ENCODE measurements around the gene CPS1.

Gene CPS1

DNA sequence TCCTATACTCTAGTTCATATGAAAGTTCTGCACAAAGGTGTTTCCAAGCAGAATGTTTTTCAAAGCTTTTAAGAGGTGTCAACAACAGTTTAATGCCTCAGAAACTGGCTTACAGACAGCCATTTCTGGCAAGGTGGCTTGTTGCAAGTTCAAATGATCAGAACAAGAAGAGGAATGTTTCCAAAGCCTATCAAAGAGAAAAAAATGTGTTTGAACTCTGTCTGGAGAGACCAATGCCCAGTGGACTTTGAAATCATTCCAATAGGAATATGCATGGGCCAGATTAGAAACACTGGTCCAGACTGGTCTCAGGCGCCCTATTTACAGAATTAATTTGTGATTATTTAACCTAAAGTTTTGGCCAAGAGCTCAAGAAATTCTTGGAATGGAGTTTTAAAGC, 106.2 kb downstream of the CPS1 start:
- H3K9me3 Mint-ChIP-seq: peaks cover 12% of the 10 kb centered on the region
- no peaks in the 10 kb centered on the region for H3K4me1 Mint-ChIP-seq (ENCODE audit: low read depth)
- no peak overlapping the region for H3K4me3 Mint-ChIP-seq
- no peaks in the 10 kb centered on the region for H3K27me3 Mint-ChIP-seq
- no peaks in the 10 kb centered on the region for H3K36me3 Mint-ChIP-seq (ENCODE audit: low read depth)
- H3K27ac Mint-ChIP-seq: no peak overlapping the region

DNA sequence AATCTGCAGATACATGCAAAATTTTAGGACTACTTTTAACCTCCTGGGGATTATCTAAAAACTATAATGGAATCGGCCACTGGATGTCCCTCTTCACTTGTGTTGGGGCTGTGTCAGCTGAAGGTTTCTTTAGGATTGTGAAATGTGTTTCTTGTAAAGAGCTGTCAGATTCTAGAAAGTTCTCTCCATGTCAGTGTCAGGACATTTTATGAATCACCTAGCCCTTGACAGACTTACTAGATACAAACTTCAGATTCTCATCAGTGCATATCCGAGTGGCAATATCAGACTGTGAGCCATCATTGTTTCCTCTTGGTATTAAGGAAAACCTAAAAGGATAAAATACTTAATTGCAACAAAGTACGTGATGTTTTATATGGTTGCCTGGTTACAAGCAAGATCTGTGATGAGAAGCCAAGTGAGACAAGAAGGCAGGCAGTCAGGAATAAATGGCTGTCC, 107.3 kb downstream of the CPS1 start:
- no peaks in the 10 kb centered on the region for H3K36me3 Mint-ChIP-seq (ENCODE audit: low read depth)
- H3K4me3 Mint-ChIP-seq: no peak overlapping the region
- H3K9me3 Mint-ChIP-seq: peaks cover 12% of the 10 kb centered on the region
- no peaks in the 10 kb centered on the region for H3K4me1 Mint-ChIP-seq (ENCODE audit: low read depth)
- no peaks in the 10 kb centered on the region for H3K27me3 Mint-ChIP-seq
- no peak overlapping the region for H3K27ac Mint-ChIP-seq

GRCh38 chr2:210667711-210668110, 111.3 kb downstream of the CPS1 start:
- Mint-ChIP-seq H3K4me1 (ENCODE audit: low read depth) (no peaks in the 10 kb centered on the region), H3K36me3 (ENCODE audit: low read depth) (no peaks in the 10 kb centered on the region), H3K27ac (no peak overlapping the region), H3K9me3 (no peaks in the 10 kb centered on the region), H3K4me3 (no peak overlapping the region), H3K27me3 (no peaks in the 10 kb centered on the region)

GRCh38 chr2:210671065-210671464, 114.7 kb downstream of the CPS1 start:
- H3K36me3 Mint-ChIP-seq (ENCODE audit: low read depth): no peaks in the 10 kb centered on the region
- no peaks in the 10 kb centered on the region for H3K9me3 Mint-ChIP-seq
- H3K4me1 Mint-ChIP-seq (ENCODE audit: low read depth): no peaks in the 10 kb centered on the region
- H3K27ac Mint-ChIP-seq: no peak overlapping the region
- no peak overlapping the region for H3K4me3 Mint-ChIP-seq
- H3K27me3 Mint-ChIP-seq: no peaks in the 10 kb centered on the region

DNA sequence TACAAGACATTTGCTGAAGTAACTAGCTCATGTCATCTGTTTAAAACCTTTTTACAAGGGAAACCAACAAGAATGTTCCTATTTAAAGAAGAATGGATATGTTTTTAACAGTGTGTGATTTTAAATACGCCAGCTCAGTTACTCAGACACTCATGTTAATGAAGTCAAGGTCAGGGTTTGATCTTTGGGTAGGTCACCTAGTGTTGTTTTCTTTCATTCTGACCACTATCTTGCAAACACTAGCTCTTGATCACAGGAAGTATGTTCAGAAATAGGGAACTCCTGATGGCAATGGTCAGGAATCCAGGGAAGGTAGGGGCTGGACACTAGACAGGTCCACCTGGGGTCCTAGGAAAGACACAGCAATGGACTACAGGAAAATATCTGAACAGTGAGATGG, 116.7 kb downstream of the CPS1 start:
- Mint-ChIP-seq H3K27ac (no peak overlapping the region), H3K36me3 (ENCODE audit: low read depth) (no peaks in the 10 kb centered on the region), H3K4me3 (no peak overlapping the region), H3K4me1 (ENCODE audit: low read depth) (no peaks in the 10 kb centered on the region), H3K27me3 (no peaks in the 10 kb centered on the region), H3K9me3 (no peaks in the 10 kb centered on the region)

GRCh38 chr2:210676067-210676466, 119.7 kb downstream of the CPS1 start:
- H3K36me3 Mint-ChIP-seq (ENCODE audit: low read depth): no peaks in the 10 kb centered on the region
- no peak overlapping the region for H3K4me3 Mint-ChIP-seq
- no peaks in the 10 kb centered on the region for H3K9me3 Mint-ChIP-seq
- no peaks in the 10 kb centered on the region for H3K27me3 Mint-ChIP-seq
- H3K4me1 Mint-ChIP-seq (ENCODE audit: low read depth): no peaks in the 10 kb centered on the region
- no peak overlapping the region for H3K27ac Mint-ChIP-seq

- H3K9me3 Mint-ChIP-seq: no peaks in the 10 kb centered on the region
- no peaks in the 10 kb centered on the region for H3K4me1 Mint-ChIP-seq (ENCODE audit: low read depth)
- no peak overlapping the region for H3K27ac Mint-ChIP-seq
- no peaks in the 10 kb centered on the region for H3K27me3 Mint-ChIP-seq
- no peaks in the 10 kb centered on the region for H3K36me3 Mint-ChIP-seq (ENCODE audit: low read depth)
- no peak overlapping the region for H3K4me3 Mint-ChIP-seq
These were observed 125.1 kb downstream of the CPS1 start for GRCh38 chr2:210681491-210681890.

GRCh38 chr2:210686401-210686800, 130.0 kb downstream of the CPS1 start:
- Mint-ChIP-seq H3K27ac (no peak overlapping the region), H3K27me3 (no peaks in the 10 kb centered on the region), H3K4me1 (ENCODE audit: low read depth) (no peaks in the 10 kb centered on the region), H3K9me3 (no peaks in the 10 kb centered on the region), H3K36me3 (ENCODE audit: low read depth) (no peaks in the 10 kb centered on the region), H3K4me3 (no peak overlapping the region)

GRCh38 chr2:210687786-210688470, 131.5 kb downstream of the CPS1 start:
- Mint-ChIP-seq H3K36me3 (ENCODE audit: low read depth) (no peaks in the 10 kb centered on the region), H3K27ac (no peak overlapping the region), H3K27me3 (no peaks in the 10 kb centered on the region), H3K9me3 (no peaks in the 10 kb centered on the region), H3K4me3 (no peak overlapping the region), H3K4me1 (ENCODE audit: low read depth) (no peaks in the 10 kb centered on the region)

- H3K27me3 Mint-ChIP-seq: no peaks in the 10 kb centered on the region
- no peak overlapping the region for H3K27ac Mint-ChIP-seq
- H3K36me3 Mint-ChIP-seq (ENCODE audit: low read depth): no peaks in the 10 kb centered on the region
- H3K4me3 Mint-ChIP-seq: no peak overlapping the region
- H3K4me1 Mint-ChIP-seq (ENCODE audit: low read depth): no peaks in the 10 kb centered on the region
- no peaks in the 10 kb centered on the region for H3K9me3 Mint-ChIP-seq
These were observed 151.5 kb downstream of the CPS1 start for GRCh38 chr2:210707900-210708299.

DNA sequence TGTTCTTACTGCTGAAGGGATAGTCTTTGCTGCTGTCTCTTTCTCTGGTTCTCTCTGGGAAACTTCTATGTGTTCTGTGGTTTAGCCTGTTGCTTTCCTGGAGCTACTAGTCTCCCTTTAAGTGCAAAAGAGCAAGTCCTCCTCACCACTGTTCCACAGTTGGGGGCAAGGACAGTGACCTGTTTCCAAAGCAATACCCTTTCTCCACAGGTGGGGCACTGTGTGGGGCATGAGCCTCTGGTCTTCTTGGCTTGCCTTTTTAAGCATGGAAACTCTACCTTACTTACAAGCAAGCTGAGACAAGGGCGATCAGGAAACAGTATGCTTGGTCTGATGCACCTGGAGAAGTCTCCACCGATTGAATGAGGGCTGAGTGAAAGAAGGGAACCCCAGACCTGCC, 156.7 kb downstream of the CPS1 start:
- no peak overlapping the region for H3K27ac Mint-ChIP-seq
- H3K4me3 Mint-ChIP-seq: no peak overlapping the region
- no peaks in the 10 kb centered on the region for H3K36me3 Mint-ChIP-seq (ENCODE audit: low read depth)
- H3K4me1 Mint-ChIP-seq (ENCODE audit: low read depth): no peaks in the 10 kb centered on the region
- no peaks in the 10 kb centered on the region for H3K27me3 Mint-ChIP-seq
- H3K9me3 Mint-ChIP-seq: no peaks in the 10 kb centered on the region

DNA sequence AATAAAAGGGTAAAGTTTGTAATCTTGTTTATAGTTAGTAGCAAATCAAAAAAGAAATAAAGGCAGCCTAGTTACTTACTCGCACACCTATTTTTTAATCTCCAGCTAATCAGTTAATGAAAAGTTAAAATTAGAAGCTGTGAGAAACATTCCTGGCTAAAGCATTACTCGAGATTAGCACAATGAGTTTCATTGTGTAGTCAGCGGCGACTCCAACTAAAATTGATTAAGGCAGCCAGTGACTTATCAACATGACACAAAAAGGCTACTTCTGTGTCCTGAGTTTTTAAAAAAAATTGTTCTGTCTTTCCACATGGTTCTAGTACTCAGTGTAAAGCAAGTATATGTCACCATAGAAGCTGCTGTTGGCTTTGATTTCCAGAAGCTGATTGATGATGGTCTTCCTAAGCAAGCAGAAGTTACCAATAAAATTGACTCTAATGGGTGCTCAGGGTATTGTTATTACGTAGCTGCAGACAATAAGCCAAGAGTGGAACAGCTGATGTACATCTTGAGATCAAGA, 159.2 kb downstream of the CPS1 start:
- no peaks in the 10 kb centered on the region for H3K36me3 Mint-ChIP-seq (ENCODE audit: low read depth)
- H3K4me1 Mint-ChIP-seq (ENCODE audit: low read depth): no peaks in the 10 kb centered on the region
- no peak overlapping the region for H3K27ac Mint-ChIP-seq
- H3K9me3 Mint-ChIP-seq: no peaks in the 10 kb centered on the region
- H3K4me3 Mint-ChIP-seq: no peak overlapping the region
- H3K27me3 Mint-ChIP-seq: no peaks in the 10 kb centered on the region

DNA sequence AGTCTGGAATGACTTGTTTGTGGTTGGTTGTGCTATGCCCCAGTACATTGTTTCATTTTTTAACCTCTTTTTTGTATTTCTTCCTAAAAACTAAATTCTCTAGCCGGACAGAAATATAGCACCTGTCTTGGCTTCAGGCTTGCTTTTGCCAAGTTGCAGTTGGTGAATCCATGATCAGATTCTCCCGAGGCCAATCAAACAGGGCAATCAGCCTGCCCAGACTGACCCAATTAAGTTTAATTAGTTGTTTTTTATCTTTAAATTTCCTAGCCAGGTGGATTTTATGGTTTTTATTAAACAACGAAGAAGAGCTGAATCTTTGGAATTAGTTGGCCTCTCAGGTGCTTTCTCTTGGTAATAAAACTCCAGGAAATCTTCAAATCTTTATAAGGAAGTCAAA, 162.1 kb downstream of the CPS1 start:
- Mint-ChIP-seq H3K9me3 (no peaks in the 10 kb centered on the region), H3K27ac (no peak overlapping the region), H3K4me3 (no peak overlapping the region), H3K36me3 (ENCODE audit: low read depth) (no peaks in the 10 kb centered on the region), H3K4me1 (ENCODE audit: low read depth) (no peaks in the 10 kb centered on the region), H3K27me3 (no peaks in the 10 kb centered on the region)

DNA sequence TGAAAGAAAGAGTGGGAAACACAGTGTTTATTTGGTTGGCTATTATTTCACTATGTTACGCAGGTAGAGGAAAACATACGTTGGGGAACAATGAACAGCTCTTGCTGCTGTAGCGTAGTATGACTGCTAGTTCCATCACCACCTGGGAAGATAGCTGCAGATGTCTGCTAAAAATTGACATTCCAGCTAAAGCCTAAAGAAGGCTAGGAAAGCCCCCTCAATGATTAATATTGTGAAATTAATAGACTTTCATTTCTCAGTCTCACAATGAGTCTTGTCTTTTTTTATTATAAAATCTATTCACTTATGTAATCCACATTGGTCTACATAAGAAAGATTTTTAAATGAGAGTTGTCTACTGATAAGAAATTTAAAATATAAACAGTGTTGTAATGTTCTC, 165.7 kb downstream of the CPS1 start:
- H3K27me3 Mint-ChIP-seq: no peaks in the 10 kb centered on the region
- H3K9me3 Mint-ChIP-seq: no peaks in the 10 kb centered on the region
- no peaks in the 10 kb centered on the region for H3K4me1 Mint-ChIP-seq (ENCODE audit: low read depth)
- no peak overlapping the region for H3K27ac Mint-ChIP-seq
- no peak overlapping the region for H3K4me3 Mint-ChIP-seq
- no peaks in the 10 kb centered on the region for H3K36me3 Mint-ChIP-seq (ENCODE audit: low read depth)

DNA sequence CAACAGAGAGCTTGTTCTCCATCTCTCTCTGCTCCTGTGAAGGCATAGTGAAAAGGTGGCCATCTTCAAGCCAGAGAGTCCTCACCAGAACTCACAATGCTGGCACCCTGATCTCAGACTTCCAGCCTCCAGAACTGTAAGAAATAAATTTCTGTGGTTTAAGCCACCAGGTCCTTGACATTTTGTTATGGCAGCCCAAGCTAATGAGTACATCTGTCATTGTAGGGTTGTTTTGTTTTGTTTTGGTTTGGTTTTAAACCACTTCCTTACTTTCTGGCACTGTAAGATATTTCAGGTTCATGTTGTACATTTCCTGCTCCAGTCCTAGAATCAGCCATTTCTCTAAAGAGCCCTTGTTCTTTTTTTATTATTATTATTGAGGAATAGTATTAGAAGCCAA, 171.2 kb downstream of the CPS1 start:
- Mint-ChIP-seq H3K27ac (no peak overlapping the region), H3K4me3 (no peak overlapping the region), H3K27me3 (peaks cover 6% of the 10 kb centered on the region), H3K9me3 (no peaks in the 10 kb centered on the region), H3K36me3 (ENCODE audit: low read depth) (no peaks in the 10 kb centered on the region), H3K4me1 (ENCODE audit: low read depth) (no peaks in the 10 kb centered on the region)
